Stimulated activated CD4-positive, alpha-beta T cell treated with anti-CD3 and anti-CD28 coated beads, Interleukin-2, amount 100 ng/mL, for 4 hours (primary cell): ENCODE measurements around the gene CLSTN2.

Experiments used
- DNase-seq: peaks from one replicate; pipeline ENCODE4 v3.0.0-alpha.2; 2020; ENCODE audit warnings: low read depth

Gene CLSTN2

DNA sequence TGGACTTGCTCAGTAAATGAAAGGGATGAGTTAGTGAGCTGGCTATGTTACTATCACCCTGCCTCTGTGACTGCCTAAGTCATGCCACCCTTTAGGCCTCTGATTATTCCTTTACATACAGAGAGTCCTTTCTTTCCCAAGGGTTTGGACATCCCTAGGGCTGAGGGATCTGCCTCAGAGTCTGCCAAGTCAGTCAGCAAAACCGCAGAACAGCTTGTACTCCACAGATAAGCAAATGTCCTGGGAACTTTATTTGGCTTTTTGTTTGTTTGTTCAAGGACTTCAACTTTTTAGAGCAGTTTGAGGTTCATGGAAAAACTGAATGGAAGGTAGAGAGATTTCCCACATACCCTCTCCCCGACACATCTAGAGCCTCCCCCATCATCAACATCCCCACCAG lies 660.3 kb downstream of the CLSTN2 start:
- DNase-seq = no peak

DNA sequence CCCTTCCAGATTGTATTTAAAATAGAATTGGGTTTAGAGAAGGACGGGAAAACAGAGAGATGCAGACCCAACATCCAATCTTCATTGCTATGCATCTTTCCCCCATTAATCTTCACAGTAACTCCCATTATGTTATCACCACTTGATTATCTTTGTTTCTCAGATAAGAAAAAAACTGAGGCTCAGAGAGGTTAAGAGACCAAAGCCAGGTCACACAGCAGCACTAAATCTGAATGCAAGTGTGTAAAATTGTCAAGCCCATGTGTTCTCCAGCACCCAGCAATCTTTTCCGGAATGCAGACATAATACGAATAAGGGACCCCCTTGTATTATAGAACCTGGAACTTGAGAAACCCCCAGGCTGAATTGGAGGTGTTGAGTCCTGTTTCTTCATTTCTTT lies 662.4 kb downstream of the CLSTN2 start:
- no peak for DNase-seq

- DNase-seq = no peak
Observed at GRCh38 chr3:140597792-140598191, 662.8 kb downstream of the CLSTN2 start.

DNA sequence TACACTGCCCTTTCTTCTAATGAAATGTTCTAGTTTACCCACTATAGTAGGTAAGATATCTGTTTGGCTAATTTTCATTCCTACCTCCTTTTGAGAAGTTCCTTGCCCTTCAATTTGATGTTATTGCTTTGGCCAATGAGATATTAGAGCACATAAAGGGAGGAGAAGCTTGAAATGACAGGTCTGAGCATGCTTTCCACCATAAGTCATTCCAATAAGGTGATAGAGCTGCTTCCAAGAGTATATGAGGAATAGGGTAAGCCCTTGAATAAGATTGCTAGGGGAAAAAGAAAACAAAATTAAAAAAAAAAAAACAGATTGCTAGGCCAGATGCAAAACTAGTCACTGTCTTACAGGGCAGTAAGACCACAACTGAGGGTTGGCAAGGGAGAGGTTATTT lies 664.0 kb downstream of the CLSTN2 start:
- DNase-seq = no peak

DNA sequence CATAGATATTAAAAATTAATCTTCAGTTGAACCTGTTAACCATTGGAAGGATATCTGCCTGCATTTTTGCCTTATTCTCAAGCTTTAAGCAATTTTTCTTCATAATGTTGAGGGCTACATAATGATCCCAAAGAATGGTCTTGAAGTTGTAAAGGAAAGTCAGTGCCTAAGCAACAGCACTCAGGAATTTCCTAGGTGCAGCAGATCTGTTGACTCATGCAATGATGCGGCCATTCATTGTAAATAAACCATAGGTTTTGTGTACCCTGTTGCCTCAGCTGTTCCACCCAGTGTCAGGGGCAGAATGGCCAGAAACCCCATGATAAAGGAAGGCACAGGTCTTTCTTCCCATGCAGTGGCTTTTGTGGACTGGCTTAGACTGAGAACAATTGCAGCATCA lies 664.5 kb downstream of the CLSTN2 start:
- no peak for DNase-seq

DNA sequence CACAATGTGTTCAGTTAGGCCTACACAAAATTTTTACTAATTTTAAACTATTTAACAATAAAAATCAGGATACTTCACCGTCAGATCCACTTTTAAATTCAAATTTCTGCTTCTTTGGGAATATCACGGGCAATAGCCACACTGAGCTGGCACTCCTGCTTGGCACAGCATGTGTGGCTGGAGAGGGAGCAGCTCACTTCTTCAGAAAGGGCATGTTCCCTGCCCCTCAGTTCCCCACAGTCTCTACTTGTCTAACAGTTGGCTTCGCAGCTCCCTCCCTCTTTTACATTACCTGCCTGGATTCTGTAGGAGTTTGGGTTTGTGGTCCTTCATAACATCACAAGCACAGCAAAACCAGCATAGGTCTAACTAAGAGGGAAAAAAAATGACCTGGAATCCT lies 666.9 kb downstream of the CLSTN2 start:
- no peak for DNase-seq

DNA sequence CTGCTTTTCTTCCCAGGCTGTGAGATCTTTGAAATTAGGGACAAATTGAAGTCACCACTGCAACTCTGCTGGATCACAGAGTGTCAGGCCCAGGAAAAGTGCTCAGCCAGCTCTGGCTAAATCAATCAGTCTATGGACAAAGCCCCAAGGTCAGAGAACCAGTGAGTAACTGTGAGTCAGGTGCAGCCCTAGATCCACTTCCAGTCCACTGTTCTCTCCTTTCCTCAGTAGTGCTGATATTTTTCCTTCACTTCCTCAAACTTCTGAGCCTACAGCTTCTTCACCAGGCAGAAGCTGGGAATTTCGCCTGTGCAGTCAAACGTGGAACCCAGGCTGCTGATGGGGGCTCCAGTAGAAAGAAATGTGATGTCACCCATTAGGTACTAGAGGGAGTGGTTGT lies 667.8 kb downstream of the CLSTN2 start:
- no peak for DNase-seq

DNA sequence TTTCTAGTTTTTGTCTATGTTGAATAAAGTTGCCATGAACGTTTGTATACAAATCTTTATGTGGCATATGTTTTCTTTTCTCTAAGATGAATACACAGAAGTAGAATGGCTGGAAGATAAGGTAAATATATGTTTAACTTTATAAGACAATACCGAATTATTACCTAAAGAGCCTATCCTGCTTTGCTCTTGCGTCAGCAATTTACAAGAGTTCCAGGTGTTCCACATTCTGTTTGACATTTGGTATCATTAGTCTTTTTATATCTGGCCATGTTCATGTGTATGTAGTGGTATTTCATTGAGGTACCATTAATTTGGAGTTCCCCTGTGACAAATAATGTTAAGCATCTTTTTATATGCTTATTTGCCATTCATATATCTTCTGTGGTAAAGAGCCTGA lies 668.8 kb downstream of the CLSTN2 start:
- DNase-seq = no peak

GRCh38 chr3:140610544-140610943 lies 675.6 kb downstream of the CLSTN2 start:
- DNase-seq = no peak

DNA sequence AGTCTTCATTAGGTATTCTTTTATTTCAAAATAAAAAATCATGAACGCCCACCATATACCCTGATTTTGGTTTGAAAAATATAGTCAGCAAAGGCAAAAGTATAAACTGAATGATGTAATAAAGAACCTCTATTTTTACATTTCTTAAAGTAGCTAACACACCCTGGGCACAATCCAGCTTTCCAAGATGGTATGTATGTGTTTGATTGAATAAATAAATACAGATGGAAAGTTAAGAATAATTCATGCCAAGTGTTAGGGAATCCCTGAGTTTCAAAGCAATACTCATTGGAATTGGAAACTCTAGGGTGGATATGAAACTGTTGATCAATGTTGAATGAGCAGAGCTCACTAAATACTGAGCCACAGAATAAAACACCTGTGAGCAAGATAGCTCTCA lies 679.0 kb downstream of the CLSTN2 start:
- DNase-seq = no peak

DNA sequence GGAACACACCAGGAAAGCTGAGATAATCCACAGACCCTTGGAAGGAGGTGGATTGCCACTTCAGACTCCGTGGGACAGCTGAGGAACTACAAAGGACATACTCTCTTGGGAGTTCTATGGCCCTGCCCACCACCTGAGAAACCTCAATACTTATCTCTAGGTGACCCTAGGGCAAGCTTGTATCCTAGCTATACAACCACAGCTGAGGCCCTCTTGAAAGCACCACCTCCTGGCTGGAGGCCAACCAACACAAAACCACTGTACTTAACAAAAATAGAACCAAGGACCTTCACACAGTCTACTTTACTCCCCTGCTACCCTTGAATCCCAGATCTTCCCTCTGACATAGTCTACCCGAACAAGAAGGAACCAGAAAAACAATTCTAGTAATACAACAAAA lies 682.1 kb downstream of the CLSTN2 start:
- DNase-seq = no peak

- no peak for DNase-seq
Observed at GRCh38 chr3:140626856-140627255, 691.9 kb downstream of the CLSTN2 start.
